Stimulated activated CD8-positive, alpha-beta memory T cell treated with anti-CD3 and anti-CD28 coated beads, Interleukin-2, amount 100 ng/mL, for 48 hours (primary cell): ENCODE data around the gene PCNX2.

Source experiments
- DNase-seq, 2 donors: peaks; one replicate each; pipeline ENCODE4 v3.0.0-alpha.2; 2020; ENCODE audit warnings: low read depth in 2 of 2

Gene PCNX2

GRCh38 chr1:232984577-232985425 is 310.7 kb downstream of the PCNX2 start:
- no peak for DNase-seq

- no peak for DNase-seq
These were observed 311.5 kb downstream of the PCNX2 start for GRCh38 chr1:232983817-232984567.

GRCh38 chr1:232983375-232983774 is 312.1 kb downstream of the PCNX2 start:
- DNase-seq = no peak

- DNase-seq = no peak
These were observed 313.1 kb downstream of the PCNX2 start for GRCh38 chr1:232982238-232982944.

- no peak for DNase-seq
These were observed 314.5 kb downstream of the PCNX2 start for GRCh38 chr1:232980986-232981560.

- no peak for DNase-seq
These were observed 315.1 kb downstream of the PCNX2 start for GRCh38 chr1:232980355-232980978.

GRCh38 chr1:232979558-232979957 is 316.0 kb downstream of the PCNX2 start:
- no peak for DNase-seq

GRCh38 chr1:232978815-232979214 is 316.7 kb downstream of the PCNX2 start:
- DNase-seq = no peak

- DNase-seq = no peak
These were observed 317.4 kb downstream of the PCNX2 start for GRCh38 chr1:232978091-232978634.

GRCh38 chr1:232974971-232975370 is 320.6 kb downstream of the PCNX2 start:
- DNase-seq = no peak

- DNase-seq = no peak
These were observed 321.6 kb downstream of the PCNX2 start for GRCh38 chr1:232973652-232974611.

GRCh38 chr1:232970508-232970907 is 325.0 kb downstream of the PCNX2 start:
- no peak for DNase-seq

GRCh38 chr1:232969799-232970198 is 325.7 kb downstream of the PCNX2 start:
- DNase-seq = no peak

GRCh38 chr1:232968965-232969364 is 326.6 kb downstream of the PCNX2 start:
- no peak for DNase-seq

- no peak for DNase-seq
These were observed 327.1 kb downstream of the PCNX2 start for GRCh38 chr1:232968391-232968790.

- DNase-seq = no peak
These were observed 328.9 kb downstream of the PCNX2 start for GRCh38 chr1:232966663-232967062.

GRCh38 chr1:232965912-232966217 is 329.7 kb downstream of the PCNX2 start:
- DNase-seq = no peak

- DNase-seq = no peak
These were observed 330.2 kb downstream of the PCNX2 start for GRCh38 chr1:232965124-232965911.

GRCh38 chr1:232964601-232965000 is 330.9 kb downstream of the PCNX2 start:
- DNase-seq = no peak
